PC-3 (cell line): Measurements from ENCODE around the gene ASL. TPM values are rescaled to one million over a fixed set of nuclear protein-coding genes. Genes with fewer than 3 reads are reported as not detected.
A peak's percentile ranks its signal among the peaks of the same experiment; 100 is the strongest.
"Not testable (repeated sequence)": the region's sequence is repeated elsewhere in the genome, so short reads cannot be mapped to it uniquely, and the experiment has no call there.

Experiments
- ATAC-seq: fragments of 200-7000 bp; cut with Tn5 transposase; 2 replicates; pipeline ENCODE4 v1.9.1; 2020; ENCODE audit warnings: mild to moderate bottlenecking, moderate library complexity
- BruUV-seq: library from RNA; stranded (reverse); fragments of 400-500 nt; replicated peaks from 2 replicates; lab custom pipeline; 2021; lab: Mats Ljungman, UMichigan
- CTCF ChIA-PET: fragments of 300-600 bp; sonication (Branson Sonifier 250); formaldehyde crosslinking; loops from one replicate; lab custom pipeline; 2022; ENCODE audit warnings: antibody characterized with exemption; lab: Charles Lee
- POLR2A ChIA-PET: fragments of 300-600 bp; sonication (Branson Sonifier 250); formaldehyde crosslinking; loops from one replicate; lab custom pipeline; 2022; ENCODE audit warnings: antibody characterized with exemption; ENCODE audit not compliant: unreplicated experiment; lab: Charles Lee
- DNase-seq: peaks from one replicate; pipeline ENCODE4 v3.0.0-alpha.2; 2015
- H2AFZ ChIP-seq: fragments of 300-600 bp; sonication (generic); 2 replicates; pipeline ENCODE4 v1.6.0; 2016; ENCODE audit warnings: antibody characterized with exemption, low read length
- H3F3A ChIP-seq: fragments of 300-600 bp; sonication (generic); one replicate; pipeline ENCODE4 v1.6.0; 2017; ENCODE audit warnings: antibody characterized with exemption, low read length, control low read depth, mild to moderate bottlenecking; ENCODE audit not compliant: unreplicated experiment
- H3K27ac ChIP-seq: fragments of 300-600 bp; sonication (generic); 2 replicates; pipeline ENCODE4 v1.5.1; 2016; ENCODE audit warnings: mild to moderate bottlenecking, low read length
- H3K27me3 ChIP-seq: fragments of 300-600 bp; sonication (generic); 2 replicates; pipeline ENCODE4 v1.6.1; 2016; ENCODE audit warnings: low read length, mixed read lengths
- H3K36me3 ChIP-seq: fragments of 300-600 bp; sonication (generic); 2 replicates; pipeline ENCODE4 v1.6.1; 2016; ENCODE audit warnings: low read depth, mixed run types, low read length, mixed read lengths
- H3K4me1 ChIP-seq: fragments of 300-600 bp; sonication (generic); 2 replicates; pipeline ENCODE4 v1.5.1; 2016; ENCODE audit warnings: low read length; ENCODE audit not compliant: insufficient read depth
- H3K4me2 ChIP-seq: fragments of 300-600 bp; sonication (generic); 2 replicates; pipeline ENCODE4 v1.6.0; 2016; ENCODE audit warnings: low read length
- H3K4me3 ChIP-seq: fragments of 300-600 bp; sonication (generic); 2 replicates; pipeline ENCODE4 v1.5.1; 2016; ENCODE audit warnings: mild to moderate bottlenecking, low read length, mixed read lengths
- H3K79me2 ChIP-seq: fragments of 300-600 bp; sonication (generic); 2 replicates; pipeline ENCODE4 v1.6.1; 2017; ENCODE audit warnings: low read length, mixed read lengths
- H3K9ac ChIP-seq: fragments of 300-600 bp; sonication (generic); 2 replicates; pipeline ENCODE4 v1.6.0; 2016; ENCODE audit warnings: mild to moderate bottlenecking, low read length
- H3K9me2 ChIP-seq: fragments of 300-600 bp; sonication (generic); replicated peaks from 2 replicates; pipeline ENCODE4 v1.6.1; 2016; ENCODE audit warnings: mixed run types, low read length, mixed read lengths
- H3K9me3 ChIP-seq: fragments of 300-600 bp; sonication (generic); 2 replicates; pipeline ENCODE4 v1.6.1; 2016; ENCODE audit warnings: low read length, mixed read lengths
- H4K20me1 ChIP-seq: fragments of 300-600 bp; sonication (generic); 2 replicates; pipeline ENCODE4 v1.6.1; 2016; ENCODE audit warnings: low read length, mixed read lengths
- EZH2 ChIP-seq: fragments of 300-600 bp; sonication (generic); IDR thresholded peaks from one replicate; pipeline ENCODE4 v1.6.1; 2017; ENCODE audit warnings: antibody characterized with exemption, mild to moderate bottlenecking, low read length; ENCODE audit not compliant: unreplicated experiment
- EZH2phosphoT487 ChIP-seq: fragments of 300-600 bp; sonication (generic); IDR thresholded peaks from 2 replicates; pipeline ENCODE4 v1.6.1; 2018; ENCODE audit warnings: mild to moderate bottlenecking, antibody characterized with exemption, low read length, borderline replicate concordance
- intact Hi-C: fragments of 100-400 bp; cut with micrococcal nuclease; formaldehyde crosslinking; loops from 2 replicates; pipeline ENCODE4 v1.9.0; 2023
- total RNA-seq: library from RNA; depleted of rRNA; stranded (reverse); fragments of >200 nt; gene quantifications from 2 replicates; pipeline ENCODE4 v1.2.3, GENCODE V29; 2014
- TF ChIP-seq, protein P1 (sequence below): fragments of 300-600 bp; sonication (generic); conservative IDR thresholded peaks from 2 replicates; pipeline ENCODE4 v1.5.1; 2017; ENCODE audit warnings: antibody characterized with exemption, low read depth, mild to moderate bottlenecking, low read length

ASL gene
- total RNA-seq, 1 experiment from 2014 or later = 55.9 TPM

DNA sequence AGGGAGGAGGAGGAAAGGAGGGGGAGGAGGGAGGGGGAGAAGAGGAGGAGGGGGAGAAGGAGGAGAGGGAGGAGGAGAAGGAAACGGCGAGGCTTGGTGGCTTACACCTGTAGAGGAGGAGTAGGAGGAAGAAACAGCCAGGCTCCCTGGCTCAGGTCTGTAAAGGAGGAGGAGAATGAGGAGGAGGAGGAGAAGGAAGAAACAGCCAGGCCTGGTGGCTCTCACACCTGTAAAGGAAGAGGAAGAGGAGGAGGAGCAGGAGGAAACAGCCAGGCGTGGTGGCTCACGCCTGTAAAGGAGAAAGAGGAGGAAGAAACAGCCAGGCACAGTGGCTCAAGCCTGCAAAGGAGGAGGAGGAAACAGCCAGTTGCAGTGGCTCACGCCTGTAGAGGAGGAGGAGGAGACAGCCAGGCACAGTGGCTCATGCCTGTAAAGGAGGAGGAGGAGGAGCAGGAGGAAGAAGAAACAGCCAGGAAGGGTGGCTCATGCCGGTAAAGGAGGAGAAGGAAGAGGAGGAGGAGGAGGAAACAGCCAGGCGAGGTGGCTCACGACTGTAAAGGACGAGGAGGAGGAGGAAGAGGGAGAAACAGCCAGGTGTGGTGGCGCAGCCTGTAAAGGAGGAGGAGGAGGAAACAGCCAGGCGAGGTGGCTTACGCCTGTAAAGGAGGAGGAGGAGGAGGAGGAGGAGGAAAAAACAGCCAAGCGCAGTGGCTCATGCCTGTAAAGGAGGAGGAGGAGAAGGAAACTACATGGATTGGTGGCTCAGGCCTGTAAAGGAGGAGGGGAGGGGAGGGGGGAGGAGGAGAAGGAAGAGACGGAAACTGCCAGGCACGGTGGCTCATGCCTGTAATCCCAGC, 24.2 kb downstream of the ASL start:
- TF ChIP-seq EZH2phosphoT487 = no peak
- TF ChIP-seq, protein P1, sequence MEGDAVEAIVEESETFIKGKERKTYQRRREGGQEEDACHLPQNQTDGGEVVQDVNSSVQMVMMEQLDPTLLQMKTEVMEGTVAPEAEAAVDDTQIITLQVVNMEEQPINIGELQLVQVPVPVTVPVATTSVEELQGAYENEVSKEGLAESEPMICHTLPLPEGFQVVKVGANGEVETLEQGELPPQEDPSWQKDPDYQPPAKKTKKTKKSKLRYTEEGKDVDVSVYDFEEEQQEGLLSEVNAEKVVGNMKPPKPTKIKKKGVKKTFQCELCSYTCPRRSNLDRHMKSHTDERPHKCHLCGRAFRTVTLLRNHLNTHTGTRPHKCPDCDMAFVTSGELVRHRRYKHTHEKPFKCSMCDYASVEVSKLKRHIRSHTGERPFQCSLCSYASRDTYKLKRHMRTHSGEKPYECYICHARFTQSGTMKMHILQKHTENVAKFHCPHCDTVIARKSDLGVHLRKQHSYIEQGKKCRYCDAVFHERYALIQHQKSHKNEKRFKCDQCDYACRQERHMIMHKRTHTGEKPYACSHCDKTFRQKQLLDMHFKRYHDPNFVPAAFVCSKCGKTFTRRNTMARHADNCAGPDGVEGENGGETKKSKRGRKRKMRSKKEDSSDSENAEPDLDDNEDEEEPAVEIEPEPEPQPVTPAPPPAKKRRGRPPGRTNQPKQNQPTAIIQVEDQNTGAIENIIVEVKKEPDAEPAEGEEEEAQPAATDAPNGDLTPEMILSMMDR = no peak
- TF ChIP-seq EZH2 = no peak
- no peaks in the 10 kb centered on the region for H3K9me3 ChIP-seq
- H3K9ac ChIP-seq = peak overlapping the region; percentile 64
- no peaks in the 10 kb centered on the region; the same call in 1 of the 2 replicates for H3K4me1 ChIP-seq
- no peaks in the 10 kb centered on the region for H3K27me3 ChIP-seq
- peak; percentile 89 for DNase-seq
- H3K4me3 ChIP-seq = peak overlapping the region; percentile 66
- intact Hi-C loops = no loop called here
- ChIA-PET POLR2A (interaction anchor here (0.6 to 0.8 kb wide), 2 partner anchors 15 to 1024 kb away, joined by 3 to 13 read pairs; partner anchors contain the start of gene CRCP), CTCF (interaction anchor here (0.7 kb wide), 1 partner anchor 378 kb away, joined by 4 read pairs; no protein-coding TSS in a partner anchor)
- no peaks in the 10 kb centered on the region for H4K20me1 ChIP-seq
- H3K4me2 ChIP-seq = peak overlapping the region; percentile 73
- no peaks in the 10 kb centered on the region for H3K79me2 ChIP-seq
- TSS peak; percentile 83 for BruUV-seq
- H2AFZ ChIP-seq = peak overlapping the region; percentile 68
- H3K9me2 ChIP-seq = no peaks in the 10 kb centered on the region
- ATAC-seq = peak; percentile 91
- H3F3A ChIP-seq = no peaks in the 10 kb centered on the region
- H3K36me3 ChIP-seq = no peaks in the 10 kb centered on the region
- H3K27ac ChIP-seq = peak overlapping the region; percentile 78

GRCh38 chr7:66100408-66101050, 24.9 kb downstream of the ASL start:
- CTCF ChIA-PET = interaction anchor here (0.7 kb wide), 1 partner anchor 378 kb away, joined by 4 read pairs; no protein-coding TSS in a partner anchor
- Histone ChIP-seq H3K4me2 (peak overlapping the region; percentile 73), H3K4me3 (peak overlapping the region; percentile 66), H3K9me3 (no peaks in the 10 kb centered on the region), H3F3A (no peaks in the 10 kb centered on the region), H3K4me1 (no peaks in the 10 kb centered on the region; the same call in 1 of the 2 replicates), H3K9me2 (no peaks in the 10 kb centered on the region), H3K79me2 (no peaks in the 10 kb centered on the region), H3K36me3 (no peaks in the 10 kb centered on the region), H3K27ac (peak overlapping the region; percentile 78), H3K27me3 (no peaks in the 10 kb centered on the region), H3K9ac (peak overlapping the region; percentile 64), H4K20me1 (no peaks in the 10 kb centered on the region), H2AFZ (peak overlapping the region; percentile 68)
- TSS peak; percentile 27 for BruUV-seq
- POLR2A ChIA-PET = interaction anchor here (0.6 to 0.8 kb wide), 2 partner anchors 14 to 1023 kb away, joined by 3 to 13 read pairs; partner anchors contain the start of gene CRCP
- DNase-seq (no peak), ATAC-seq (no peak)
- intact Hi-C loops = no loop called here
- TF ChIP-seq, protein P1 = no peak
- TF ChIP-seq EZH2 (no peak), EZH2phosphoT487 (no peak)

- H3K4me1 ChIP-seq, ATAC-seq, intact Hi-C loops, H3K27ac ChIP-seq, H3K9ac ChIP-seq, H3K79me2 ChIP-seq, DNase-seq, H3F3A ChIP-seq, H3K36me3 ChIP-seq, H3K4me2 ChIP-seq, H2AFZ ChIP-seq, BruUV-seq, H3K9me2 ChIP-seq, CTCF ChIA-PET, H3K9me3 ChIP-seq, POLR2A ChIA-PET, H4K20me1 ChIP-seq, H3K27me3 ChIP-seq, H3K4me3 ChIP-seq: not testable (repeated sequence)
Measured at GRCh38 chr7:66102168-66102567, 26.5 kb downstream of the ASL start.

GRCh38 chr7:66103994-66104393, 28.4 kb downstream of the ASL start:
- H3F3A ChIP-seq = not testable (repeated sequence)

More at GRCh38 chr7:66103994-66104393, 28.4 kb downstream of the ASL start:
- H3K27ac ChIP-seq, H3K79me2 ChIP-seq, BruUV-seq, H2AFZ ChIP-seq, POLR2A ChIA-PET, H3K27me3 ChIP-seq, H3K4me1 ChIP-seq, H3K4me3 ChIP-seq, H3K36me3 ChIP-seq, H3K4me2 ChIP-seq, H3K9me2 ChIP-seq, H4K20me1 ChIP-seq, DNase-seq, intact Hi-C loops, H3K9me3 ChIP-seq, H3K9ac ChIP-seq, ATAC-seq: not testable (repeated sequence)
- CTCF ChIA-PET = interaction anchor here (0.6 kb wide), 1 partner anchor 73 kb away, joined by 3 read pairs; no protein-coding TSS in a partner anchor
